Panc1 (cell line): ENCODE results near the gene GAL3ST2. TPM values are rescaled to one million over a fixed set of nuclear protein-coding genes. Genes with fewer than 3 reads are reported as not detected.

Source experiments
- ATAC-seq: fragments of 200-7000 bp; cut with Tn5 transposase; 2 replicates; pipeline ENCODE4 v1.9.1; 2020; ENCODE audit warnings: mild to moderate bottlenecking, moderate library complexity
- BruUV-seq: library from RNA; stranded (reverse); fragments of 400-500 nt; replicated peaks from 2 replicates; lab custom pipeline; 2021; lab: Mats Ljungman, UMichigan
- CTCF ChIA-PET: fragments of 300-600 bp; sonication (Branson Sonifier 250); formaldehyde crosslinking; loops from one replicate; lab custom pipeline; 2022; ENCODE audit warnings: antibody characterized with exemption; lab: Charles Lee
- POLR2A ChIA-PET: fragments of 300-600 bp; sonication (Branson Sonifier 250); formaldehyde crosslinking; loops from one replicate; lab custom pipeline; 2022; ENCODE audit warnings: antibody characterized with exemption; lab: Charles Lee
- DNase-seq: peaks from one replicate; pipeline ENCODE4 v3.0.0-alpha.2; 2010; ENCODE audit warnings: low read depth, low spot score
- H3K27ac ChIP-seq: 2 replicates; pipeline ENCODE4 v1.5.1; 2011; ENCODE audit warnings: mild to moderate bottlenecking, low read length, inconsistent platforms
- H3K27me3 ChIP-seq: fragments of 200-500 bp; sonication (Bioruptor generic); 2 replicates; pipeline ENCODE4 v1.6.0; 2014; ENCODE audit warnings: low read length, inconsistent platforms; ENCODE audit not compliant: control insufficient read depth, insufficient read depth
- H3K36me3 ChIP-seq: fragments of 200-500 bp; sonication (Bioruptor generic); 2 replicates; pipeline ENCODE4 v1.5.1; 2014; ENCODE audit warnings: inconsistent platforms, mild to moderate bottlenecking, low read length, moderate library complexity; ENCODE audit not compliant: control insufficient read depth, insufficient read depth
- H3K4me1 ChIP-seq: 2 replicates; pipeline ENCODE4 v1.5.1; 2011; ENCODE audit warnings: inconsistent platforms, mild to moderate bottlenecking, low read length, moderate library complexity; ENCODE audit not compliant: control insufficient read depth, insufficient read depth
- H3K4me3 ChIP-seq, 2 experiments: 2 replicates each; pipeline ENCODE4 v1.5.1; 2011 to 2012; ENCODE audit warnings: low read depth in 2 of 2, low read length in 2 of 2, mild to moderate bottlenecking in 2 of 2, inconsistent platforms in 1 of 2, moderate library complexity in 1 of 2
- H3K9me3 ChIP-seq: fragments of 200-500 bp; sonication (Bioruptor generic); 2 replicates; pipeline ENCODE4 v1.5.1; 2014; ENCODE audit warnings: low read depth, mild to moderate bottlenecking, inconsistent platforms, low read length, moderate library complexity; ENCODE audit not compliant: control insufficient read depth, insufficient read depth
- POLR2AphosphoS5 ChIP-seq: IDR thresholded peaks from 2 replicates; pipeline ENCODE4 v1.6.1; 2012; ENCODE audit warnings: mild to moderate bottlenecking, low read depth, low read length, moderate library complexity
- SIN3A ChIP-seq: IDR thresholded peaks from 2 replicates; pipeline ENCODE4 v1.6.1; 2012; ENCODE audit warnings: low read depth, mild to moderate bottlenecking, low read length, moderate library complexity, borderline replicate concordance; ENCODE audit not compliant: insufficient read depth
- TCF7L2 ChIP-seq: IDR thresholded peaks from 2 replicates; pipeline ENCODE4 v1.6.1; 2011; ENCODE audit warnings: mild to moderate bottlenecking, low read depth, low read length, inconsistent platforms
- in situ Hi-C: cut with HindIII; loops from 2 replicates; pipeline ENCODE4 v1.10.0; 2016; ENCODE audit warnings: low sequenced_read_pairs, low pct_unique_long_range_greater_than_20kb
- intact Hi-C: fragments of 100-400 bp; cut with micrococcal nuclease; formaldehyde crosslinking; loops from one replicate; pipeline ENCODE4 v1.10.0; 2022; ENCODE audit not compliant: unreplicated experiment
- total RNA-seq: library from RNA; stranded (reverse); gene quantifications from one replicate; pipeline ENCODE4 v1.2.1, GENCODE V29; 2021; ENCODE audit not compliant: unreplicated experiment
- TF ChIP-seq, protein P1 (sequence below), 2 experiments: IDR thresholded peaks; 2 replicates each; pipeline ENCODE4 v1.6.1; 2011 to 2012; ENCODE audit warnings: low read depth in 2 of 2, control low read depth in 1 of 2, low read length in 1 of 2, mild to moderate bottlenecking in 1 of 2, moderate library complexity in 1 of 2; ENCODE audit not compliant: insufficient read depth in 1 of 2
- TF ChIP-seq, protein P2 (sequence below): fragments of 450-650 bp; IDR thresholded peaks from 2 replicates; pipeline ENCODE4 v1.5.1; 2017; ENCODE audit warnings: mild to moderate bottlenecking

Gene GAL3ST2
- total RNA-seq, 1 experiment from 2014 or later: 1.6 TPM

DNA sequence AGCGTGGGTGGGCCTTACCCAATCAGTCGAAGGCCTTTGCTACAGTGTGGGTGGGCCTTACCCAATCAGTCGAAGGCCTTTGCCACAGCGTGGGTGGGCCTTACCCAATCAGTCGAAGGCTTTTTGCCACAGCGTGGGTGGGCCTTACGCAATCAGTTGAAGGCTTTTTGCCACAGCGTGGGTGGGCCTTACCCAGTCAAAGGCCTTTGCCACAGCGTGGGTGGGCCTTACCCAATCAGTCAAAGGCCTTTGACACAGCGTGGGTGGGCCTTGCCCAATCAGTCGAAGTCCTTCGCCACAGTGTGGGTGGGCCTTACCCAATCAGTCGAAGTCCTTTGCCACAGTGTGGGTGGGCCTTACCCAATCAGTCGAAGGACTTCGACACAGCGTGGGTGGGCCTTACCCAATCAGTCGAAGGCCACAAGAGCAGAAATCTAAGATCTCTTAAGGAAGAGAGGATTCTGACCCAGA, 16.3 kb upstream of the GAL3ST2 start:
- Histone ChIP-seq H3K4me3 (no peak overlapping the region), H3K4me1 (peaks cover 12% of the 10 kb centered on the region), H3K9me3 (no peaks in the 10 kb centered on the region), H3K27me3 (no peaks in the 10 kb centered on the region), H3K36me3 (no peaks in the 10 kb centered on the region), H3K27ac (no peak overlapping the region)
- DNase-seq (no peak), ATAC-seq (no peak)
- ChIA-PET POLR2A (no interaction called here), CTCF (interaction anchor here (0.7 kb wide), 1 partner anchor 13 kb away, joined by 4 read pairs; no protein-coding TSS in a partner anchor)
- no TSS peak for BruUV-seq
- in situ Hi-C loops: no loop called here
- TF ChIP-seq POLR2AphosphoS5: no peak
- TF ChIP-seq, protein P1, sequence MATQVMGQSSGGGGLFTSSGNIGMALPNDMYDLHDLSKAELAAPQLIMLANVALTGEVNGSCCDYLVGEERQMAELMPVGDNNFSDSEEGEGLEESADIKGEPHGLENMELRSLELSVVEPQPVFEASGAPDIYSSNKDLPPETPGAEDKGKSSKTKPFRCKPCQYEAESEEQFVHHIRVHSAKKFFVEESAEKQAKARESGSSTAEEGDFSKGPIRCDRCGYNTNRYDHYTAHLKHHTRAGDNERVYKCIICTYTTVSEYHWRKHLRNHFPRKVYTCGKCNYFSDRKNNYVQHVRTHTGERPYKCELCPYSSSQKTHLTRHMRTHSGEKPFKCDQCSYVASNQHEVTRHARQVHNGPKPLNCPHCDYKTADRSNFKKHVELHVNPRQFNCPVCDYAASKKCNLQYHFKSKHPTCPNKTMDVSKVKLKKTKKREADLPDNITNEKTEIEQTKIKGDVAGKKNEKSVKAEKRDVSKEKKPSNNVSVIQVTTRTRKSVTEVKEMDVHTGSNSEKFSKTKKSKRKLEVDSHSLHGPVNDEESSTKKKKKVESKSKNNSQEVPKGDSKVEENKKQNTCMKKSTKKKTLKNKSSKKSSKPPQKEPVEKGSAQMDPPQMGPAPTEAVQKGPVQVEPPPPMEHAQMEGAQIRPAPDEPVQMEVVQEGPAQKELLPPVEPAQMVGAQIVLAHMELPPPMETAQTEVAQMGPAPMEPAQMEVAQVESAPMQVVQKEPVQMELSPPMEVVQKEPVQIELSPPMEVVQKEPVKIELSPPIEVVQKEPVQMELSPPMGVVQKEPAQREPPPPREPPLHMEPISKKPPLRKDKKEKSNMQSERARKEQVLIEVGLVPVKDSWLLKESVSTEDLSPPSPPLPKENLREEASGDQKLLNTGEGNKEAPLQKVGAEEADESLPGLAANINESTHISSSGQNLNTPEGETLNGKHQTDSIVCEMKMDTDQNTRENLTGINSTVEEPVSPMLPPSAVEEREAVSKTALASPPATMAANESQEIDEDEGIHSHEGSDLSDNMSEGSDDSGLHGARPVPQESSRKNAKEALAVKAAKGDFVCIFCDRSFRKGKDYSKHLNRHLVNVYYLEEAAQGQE (IDR thresholded peaks at IDR 0.05; ENCODE audit: insufficient read depth in 1 of 2, low read depth in 2 of 2, low read length in 1 of 2): no peak
- no peak for TF ChIP-seq SIN3A
- TF ChIP-seq TCF7L2: no peak
- TF ChIP-seq, protein P2, sequence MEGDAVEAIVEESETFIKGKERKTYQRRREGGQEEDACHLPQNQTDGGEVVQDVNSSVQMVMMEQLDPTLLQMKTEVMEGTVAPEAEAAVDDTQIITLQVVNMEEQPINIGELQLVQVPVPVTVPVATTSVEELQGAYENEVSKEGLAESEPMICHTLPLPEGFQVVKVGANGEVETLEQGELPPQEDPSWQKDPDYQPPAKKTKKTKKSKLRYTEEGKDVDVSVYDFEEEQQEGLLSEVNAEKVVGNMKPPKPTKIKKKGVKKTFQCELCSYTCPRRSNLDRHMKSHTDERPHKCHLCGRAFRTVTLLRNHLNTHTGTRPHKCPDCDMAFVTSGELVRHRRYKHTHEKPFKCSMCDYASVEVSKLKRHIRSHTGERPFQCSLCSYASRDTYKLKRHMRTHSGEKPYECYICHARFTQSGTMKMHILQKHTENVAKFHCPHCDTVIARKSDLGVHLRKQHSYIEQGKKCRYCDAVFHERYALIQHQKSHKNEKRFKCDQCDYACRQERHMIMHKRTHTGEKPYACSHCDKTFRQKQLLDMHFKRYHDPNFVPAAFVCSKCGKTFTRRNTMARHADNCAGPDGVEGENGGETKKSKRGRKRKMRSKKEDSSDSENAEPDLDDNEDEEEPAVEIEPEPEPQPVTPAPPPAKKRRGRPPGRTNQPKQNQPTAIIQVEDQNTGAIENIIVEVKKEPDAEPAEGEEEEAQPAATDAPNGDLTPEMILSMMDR: no peak
- intact Hi-C loops: no loop called here

DNA sequence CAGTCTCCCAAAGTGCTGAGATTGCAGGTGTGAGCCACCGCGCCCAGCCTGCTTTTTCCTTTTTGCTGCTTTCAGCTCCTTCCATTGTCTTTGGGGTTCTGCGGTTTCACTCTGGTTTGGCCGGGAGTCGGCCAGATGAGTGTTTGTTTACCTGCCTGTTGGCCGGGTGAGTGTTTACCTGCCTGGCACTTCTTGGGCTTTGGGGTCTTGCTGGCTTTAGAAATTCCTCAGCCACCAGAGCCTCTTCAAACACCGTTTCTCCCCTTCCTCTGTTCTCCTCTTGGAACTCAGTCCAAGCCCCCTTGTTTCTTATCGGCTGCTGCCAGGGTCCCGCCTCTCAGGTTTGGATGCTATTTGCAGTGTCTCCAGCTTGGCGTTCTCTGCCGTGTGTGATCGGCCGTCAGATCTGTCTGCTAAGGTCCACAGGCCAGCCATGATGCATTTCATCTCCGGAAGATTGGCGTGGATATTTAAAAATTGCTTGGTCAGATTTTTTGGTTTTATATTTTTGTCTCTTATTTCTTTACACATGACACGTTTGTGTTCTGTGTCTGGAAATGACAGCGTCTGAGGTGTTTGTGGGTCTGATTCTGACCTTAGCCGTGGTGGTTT, 14.2 kb upstream of the GAL3ST2 start:
- Histone ChIP-seq H3K27me3 (no peaks in the 10 kb centered on the region), H3K9me3 (no peaks in the 10 kb centered on the region), H3K27ac (peak overlapping the region; percentile 57), H3K36me3 (no peaks in the 10 kb centered on the region), H3K4me3 (no peak overlapping the region), H3K4me1 (peaks cover 12% of the 10 kb centered on the region)
- ChIA-PET POLR2A (interaction anchor here (0.6 kb wide), 1 partner anchor 34 kb away, joined by 7 read pairs; no protein-coding TSS in a partner anchor), CTCF (no interaction called here)
- in situ Hi-C loops (no loop called here), intact Hi-C loops (no loop called here)
- TF ChIP-seq, protein P2: no peak
- no peak for TF ChIP-seq POLR2AphosphoS5
- TF ChIP-seq SIN3A: no peak
- no peak for TF ChIP-seq TCF7L2
- TF ChIP-seq, protein P1 (IDR thresholded peaks at IDR 0.05; ENCODE audit: insufficient read depth in 1 of 2, low read depth in 2 of 2, low read length in 1 of 2): no peak
- BruUV-seq: no TSS peak
- DNase-seq: no peak
- 0 out of 2 replicates have a peak, but pooled peaks have one; percentile 48 for ATAC-seq
